ENCODE measurements around the gene SNRPA.
"Not testable (repeated sequence)": the region's sequence is repeated elsewhere in the genome, so short reads cannot be mapped to it uniquely, and the experiment has no call there.

SNRPA gene

DNA sequence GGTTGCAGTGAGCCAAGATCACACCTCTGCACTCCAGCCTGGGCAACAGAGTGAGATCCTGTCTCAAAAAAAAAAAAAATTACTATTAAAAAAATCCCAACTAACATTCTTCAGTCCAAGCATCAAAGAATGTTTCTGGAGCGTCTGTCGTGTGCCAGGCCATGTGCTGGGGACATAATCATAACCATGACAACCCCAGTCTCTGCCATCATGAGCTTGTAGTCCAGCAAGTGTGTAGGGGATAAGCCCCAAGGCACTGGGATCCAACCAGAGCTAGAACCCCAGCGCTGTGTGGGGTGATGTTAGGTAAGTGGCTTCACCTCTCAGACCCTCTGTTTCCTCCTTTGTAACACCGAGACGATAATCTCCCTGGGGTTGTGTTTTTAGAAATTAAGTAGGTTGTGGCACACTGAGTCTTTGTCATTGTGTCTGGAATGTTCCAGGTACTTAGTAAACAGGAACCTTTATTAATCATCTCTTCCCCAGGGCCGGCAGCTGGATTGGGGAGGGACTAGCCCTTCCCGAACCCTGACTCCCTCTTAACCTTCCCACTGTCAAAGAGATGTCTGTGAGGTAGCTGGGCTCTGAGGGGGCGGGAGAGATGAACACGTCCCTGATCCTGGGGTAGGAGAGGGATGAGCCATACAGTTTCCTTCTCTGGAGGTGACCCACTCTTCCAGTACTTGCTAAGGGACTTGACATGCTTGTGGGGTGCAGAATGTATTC lies 28.9 kb upstream of the SNRPA start:
- no peak for DNase-seq

DNA sequence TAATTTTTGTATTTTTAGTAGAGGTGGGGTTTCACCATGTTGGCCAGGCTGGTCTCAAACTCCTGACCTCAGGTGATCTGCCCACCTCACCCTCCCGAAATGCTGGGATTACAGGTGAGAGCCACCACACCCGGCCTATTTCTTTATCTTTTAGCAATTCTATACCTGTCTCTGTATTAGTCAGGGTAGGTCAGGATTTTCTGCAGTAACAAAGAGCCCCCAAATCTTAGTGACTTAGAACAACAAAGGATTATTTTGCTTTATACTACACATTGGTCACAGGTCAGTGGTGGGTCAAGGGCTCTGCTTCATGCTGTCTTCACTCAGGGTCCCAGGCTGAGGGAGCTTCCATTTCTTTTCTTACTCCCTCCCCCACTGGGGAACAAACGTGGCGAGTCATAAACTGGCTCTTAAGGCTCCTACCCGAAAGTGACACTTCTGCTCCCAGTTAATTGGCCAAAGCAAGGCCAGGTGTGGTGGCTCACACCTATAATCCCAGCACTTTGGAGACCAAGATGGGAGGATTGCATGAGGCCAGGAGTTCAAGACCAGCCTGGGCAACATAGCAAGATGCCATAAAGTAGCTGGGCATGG lies 27.2 kb upstream of the SNRPA start:
- DNase-seq = no peak

DNA sequence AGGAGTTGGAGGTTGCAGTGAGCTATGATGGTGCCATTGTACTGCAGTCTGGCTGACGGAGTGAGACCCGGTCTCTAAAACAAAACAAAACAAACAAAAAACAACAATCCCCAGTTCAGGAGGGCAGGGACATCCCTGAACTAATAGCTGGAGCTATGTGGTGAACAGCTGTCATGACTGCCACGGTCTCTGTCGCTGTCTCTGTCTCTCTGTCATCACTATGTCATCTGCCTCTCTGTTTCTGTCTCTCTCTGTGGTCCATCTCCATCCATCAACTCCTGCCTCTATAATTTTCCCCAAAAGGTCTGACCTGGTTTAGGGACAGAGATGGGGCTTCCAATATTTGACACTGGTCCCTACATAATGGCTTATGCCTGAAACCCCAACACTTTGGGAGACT lies 26.7 kb upstream of the SNRPA start:
- DNase-seq = peak; percentile 28

DNA sequence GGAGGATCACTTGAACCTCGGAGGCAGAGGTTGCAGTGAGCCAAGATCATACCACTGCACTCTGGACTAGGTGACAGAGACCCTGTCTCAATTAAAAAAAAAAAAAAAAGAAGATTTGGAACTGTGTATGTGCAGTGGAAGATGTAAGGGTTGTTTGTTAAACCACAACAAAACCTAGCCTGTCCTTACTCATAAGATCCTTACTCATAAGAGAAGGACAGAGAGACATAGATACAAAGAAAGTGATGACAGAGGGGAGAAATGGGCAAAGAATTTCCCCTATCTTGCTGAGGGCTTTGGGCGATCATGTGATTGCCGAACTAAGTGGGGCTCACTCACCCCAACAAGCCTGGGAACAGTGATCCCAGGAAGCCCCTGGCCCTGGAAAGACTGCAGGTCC lies 26.1 kb upstream of the SNRPA start:
- DNase-seq = no peak

- DNase-seq = no peak
Observed at GRCh38 chr19:40726279-40726678, 24.7 kb upstream of the SNRPA start.

- DNase-seq = not testable (repeated sequence)
Observed at GRCh38 chr19:40730065-40730464, 20.9 kb upstream of the SNRPA start.

DNA sequence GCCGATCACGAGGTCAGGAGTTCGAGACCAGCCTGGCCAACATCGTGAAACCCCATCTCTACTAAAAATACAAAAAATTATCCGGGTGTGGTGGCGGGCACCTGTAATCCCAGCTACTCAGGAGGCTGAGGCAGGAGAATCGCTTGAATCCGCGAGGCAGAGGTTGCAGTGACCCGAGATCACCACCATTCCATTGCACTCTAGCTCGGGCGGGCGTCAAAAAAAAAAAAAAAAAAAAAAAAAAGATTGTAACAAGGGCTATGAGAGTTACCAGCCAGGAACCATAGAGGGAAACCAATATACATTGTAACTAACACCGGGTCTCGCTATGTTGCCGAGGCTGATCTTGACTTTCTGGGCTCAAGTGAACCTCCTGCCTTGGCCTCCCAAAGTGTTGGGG lies 18.7 kb upstream of the SNRPA start:
- not testable (repeated sequence) for DNase-seq

DNA sequence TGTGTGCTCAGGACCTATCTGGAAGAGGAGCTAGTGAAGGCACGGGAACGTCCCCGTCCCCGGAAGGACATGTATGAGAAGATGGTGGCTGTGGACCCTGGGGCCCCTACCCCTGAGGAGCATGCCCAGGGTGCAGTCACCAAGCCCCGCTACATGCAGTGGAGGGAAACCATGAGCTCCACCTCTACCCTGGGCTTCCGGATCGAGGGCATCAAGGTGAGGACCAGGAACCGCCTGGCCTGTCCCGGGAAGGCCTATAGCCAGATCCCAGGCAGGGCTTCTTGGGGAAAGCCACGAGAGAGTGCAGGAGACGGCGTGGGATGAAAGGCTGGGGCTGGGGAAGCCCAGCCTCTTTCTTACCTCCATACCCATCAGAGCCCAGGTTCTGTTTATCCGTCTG lies 17.9 kb upstream of the SNRPA start:
- no peak for DNase-seq

DNA sequence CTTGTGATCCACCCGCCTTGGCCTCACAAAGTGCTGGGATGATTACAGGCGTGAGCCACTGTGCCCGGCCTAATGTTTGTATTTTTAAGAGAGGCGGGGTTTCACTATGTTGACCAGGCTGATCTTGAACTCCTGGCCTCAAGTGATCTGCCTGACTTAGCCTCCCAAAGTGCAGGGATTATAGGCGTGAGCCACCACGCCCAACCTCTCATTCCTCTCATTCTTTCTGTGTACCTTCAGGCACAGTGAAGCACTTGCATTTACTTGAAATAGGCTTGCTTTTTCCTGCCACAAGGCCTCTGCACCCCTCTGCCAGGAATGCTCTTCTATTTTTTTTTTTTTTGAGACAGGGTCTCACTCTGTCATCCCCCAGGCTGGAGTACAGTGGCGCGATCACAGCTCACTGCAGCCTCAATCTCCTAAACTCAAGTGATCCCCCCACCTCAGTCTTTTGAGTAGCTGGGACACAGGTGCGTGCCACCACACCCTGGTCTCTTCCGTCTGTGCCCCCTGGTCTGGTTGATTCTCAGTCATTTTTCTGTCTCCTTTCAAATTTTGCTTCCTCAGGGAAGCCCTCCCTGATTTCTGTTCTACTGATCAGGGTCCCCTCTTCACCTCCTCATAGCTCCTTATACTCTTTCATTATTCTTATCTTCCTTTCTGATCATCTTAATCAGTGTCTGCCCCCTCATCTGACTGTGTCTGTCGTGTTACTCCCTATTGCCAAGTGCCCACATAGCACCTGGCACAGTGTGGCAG lies 15.8 kb upstream of the SNRPA start:
- DNase-seq = no peak

GRCh38 chr19:40736661-40737060 lies 14.3 kb upstream of the SNRPA start:
- DNase-seq = no peak

DNA sequence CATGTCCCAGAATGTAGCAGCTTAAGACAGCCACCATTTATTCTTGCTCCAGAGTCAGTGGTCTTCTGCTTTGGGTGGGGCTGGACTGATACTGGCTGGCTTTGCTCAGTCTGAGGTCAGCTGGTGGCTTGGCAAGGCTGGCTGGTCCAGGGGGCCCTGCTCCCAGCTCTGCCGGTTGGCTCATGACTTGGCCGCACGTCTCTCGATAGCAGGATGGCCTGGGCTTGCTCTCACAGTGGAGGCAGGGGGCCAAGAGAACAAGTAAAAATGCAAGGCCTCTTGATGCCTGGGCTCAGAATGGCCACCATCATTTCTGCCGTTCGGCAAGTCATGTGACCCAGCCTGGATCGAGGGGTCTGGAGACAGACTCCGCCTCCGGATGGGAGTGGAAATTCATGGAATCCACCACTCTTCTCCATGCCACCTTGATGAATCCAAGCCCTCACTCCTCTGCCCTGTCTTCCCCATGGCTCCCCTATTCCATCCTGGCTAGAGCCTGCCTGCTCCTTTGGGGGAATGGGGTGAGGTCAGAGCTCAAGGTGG lies 13.8 kb upstream of the SNRPA start:
- DNase-seq = no peak

DNA sequence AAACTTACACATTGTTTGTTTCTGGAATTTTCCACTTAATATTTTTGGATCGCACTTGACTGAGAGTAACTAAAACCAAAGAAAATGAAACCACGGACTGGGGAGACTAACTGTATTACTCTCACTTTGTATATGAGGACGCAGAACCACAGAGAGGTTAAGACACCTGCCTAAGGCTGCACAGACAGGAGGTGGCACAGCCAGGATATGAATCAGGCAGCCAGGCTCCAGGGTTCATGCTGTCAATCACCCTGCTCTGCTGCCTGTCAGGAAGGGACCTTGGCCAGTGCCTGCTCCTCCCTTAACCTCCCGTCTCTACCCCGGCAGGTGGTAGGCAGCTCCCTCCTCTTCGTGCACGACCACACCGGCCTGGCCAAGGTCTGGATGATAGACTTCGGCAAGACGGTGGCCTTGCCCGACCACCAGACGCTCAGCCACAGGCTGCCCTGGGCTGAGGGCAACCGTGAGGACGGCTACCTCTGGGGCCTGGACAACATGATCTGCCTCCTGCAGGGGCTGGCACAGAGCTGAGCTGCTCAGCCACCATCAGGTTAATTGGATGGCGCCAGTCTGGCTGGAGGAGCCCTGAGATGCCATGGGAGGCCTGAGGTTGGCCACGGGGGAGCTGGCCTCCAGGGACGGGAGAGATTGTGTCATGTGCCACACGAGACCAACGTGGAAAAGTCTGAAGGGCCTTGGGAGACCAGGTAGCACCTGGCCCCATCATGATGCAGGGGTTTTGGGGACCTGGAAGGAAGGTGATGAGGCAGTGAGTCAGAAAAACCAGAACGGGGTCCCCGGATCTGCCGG lies 11.8 kb upstream of the SNRPA start:
- no peak for DNase-seq

DNA sequence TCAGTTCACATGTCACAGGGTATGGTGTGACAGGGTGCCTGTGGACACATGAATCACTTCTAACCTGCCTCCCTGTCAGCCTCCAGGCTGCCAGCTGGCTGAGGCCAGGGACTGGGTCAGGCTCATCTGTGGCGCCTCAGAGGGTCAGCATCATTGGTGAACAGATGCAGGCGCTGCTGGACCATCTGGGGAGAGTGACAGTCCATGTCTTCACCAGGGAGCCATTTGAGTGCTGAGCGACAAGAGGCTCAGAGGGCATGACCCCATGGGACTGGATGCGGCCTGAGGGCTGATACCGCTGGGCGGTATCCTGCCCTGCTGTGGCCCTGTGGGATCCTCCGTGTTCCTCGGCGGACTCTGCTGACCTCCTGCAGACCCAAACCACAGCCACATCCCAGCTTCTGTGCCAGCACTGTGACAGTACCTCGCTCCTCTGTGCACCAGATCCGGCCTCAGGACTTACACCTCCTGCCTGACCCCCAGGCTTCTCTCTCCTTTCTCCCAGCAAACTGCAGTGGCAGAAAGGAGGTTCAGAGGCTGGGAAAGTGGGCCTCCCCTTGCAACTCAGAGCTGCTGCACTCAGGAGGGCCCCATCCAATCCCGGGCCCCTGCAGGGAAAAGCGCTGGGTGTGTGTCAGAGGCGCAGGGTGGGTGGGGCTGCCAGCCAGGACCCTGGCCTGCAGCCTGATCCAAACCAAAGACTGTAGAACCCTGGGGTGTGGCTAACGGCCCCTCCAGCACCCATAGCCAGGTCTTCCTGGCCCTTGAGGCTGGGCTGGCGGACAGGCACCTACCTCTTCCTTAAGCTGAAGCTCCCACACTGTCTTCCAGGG lies 10.9 kb upstream of the SNRPA start:
- DNase-seq = no peak

DNA sequence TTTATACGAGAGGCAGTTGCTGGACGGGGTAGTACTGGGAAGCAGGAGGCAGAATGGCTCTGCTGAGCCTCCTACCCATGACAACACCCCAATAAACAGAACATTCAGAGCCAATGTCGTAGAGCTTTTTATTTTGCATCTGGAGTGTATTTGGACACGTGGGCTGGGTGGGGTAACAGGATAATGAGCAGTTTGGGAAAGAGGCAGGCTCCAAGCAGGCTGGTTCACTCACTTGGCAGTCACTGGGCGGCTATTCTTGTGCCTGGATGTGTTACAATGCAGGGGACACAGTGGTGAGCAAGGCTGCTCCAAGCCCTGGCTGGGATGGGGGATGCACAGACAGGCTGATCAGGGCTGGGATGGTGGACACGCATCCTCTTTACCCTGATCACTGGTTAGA lies 10.3 kb upstream of the SNRPA start:
- DNase-seq = no peak

- no peak for DNase-seq
Observed at GRCh38 chr19:40741527-40742390, 9.2 kb upstream of the SNRPA start.

GRCh38 chr19:40742477-40742876 lies 8.5 kb upstream of the SNRPA start:
- no peak for DNase-seq

DNA sequence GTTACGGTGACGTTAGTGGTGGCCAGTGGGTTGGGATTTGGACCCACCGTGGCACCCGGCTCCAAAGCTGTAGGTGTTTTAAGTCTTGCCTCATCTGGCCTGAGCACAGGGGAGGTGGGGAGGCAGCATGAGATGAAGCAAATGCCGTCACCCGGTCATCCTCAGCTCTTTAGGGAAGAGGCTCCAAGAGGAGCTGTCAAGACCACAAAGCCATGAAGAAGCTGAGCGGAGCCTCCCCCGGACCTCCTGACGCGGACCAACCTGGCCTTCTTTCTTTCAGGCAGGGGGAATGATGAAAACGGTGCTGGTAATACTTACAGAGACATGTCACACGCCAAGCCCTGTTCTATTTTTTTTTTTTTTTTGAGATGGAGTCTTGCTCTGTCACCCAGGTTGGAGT lies 8.1 kb upstream of the SNRPA start:
- DNase-seq = no peak

- no peak for DNase-seq
Observed at GRCh38 chr19:40743926-40744325, 7.1 kb upstream of the SNRPA start.

- no peak for DNase-seq
Observed at GRCh38 chr19:40744554-40745401, 6.2 kb upstream of the SNRPA start.

GRCh38 chr19:40745402-40745780 lies 5.6 kb upstream of the SNRPA start:
- DNase-seq = no peak
